Measurements from ENCODE around the gene PLCB4. TPM values are rescaled to one million over a fixed set of nuclear protein-coding genes. Genes with fewer than 3 reads are reported as not detected.

PLCB4 gene
- total RNA-seq, 1 donor from 2014 or later = 10.5 TPM

DNA sequence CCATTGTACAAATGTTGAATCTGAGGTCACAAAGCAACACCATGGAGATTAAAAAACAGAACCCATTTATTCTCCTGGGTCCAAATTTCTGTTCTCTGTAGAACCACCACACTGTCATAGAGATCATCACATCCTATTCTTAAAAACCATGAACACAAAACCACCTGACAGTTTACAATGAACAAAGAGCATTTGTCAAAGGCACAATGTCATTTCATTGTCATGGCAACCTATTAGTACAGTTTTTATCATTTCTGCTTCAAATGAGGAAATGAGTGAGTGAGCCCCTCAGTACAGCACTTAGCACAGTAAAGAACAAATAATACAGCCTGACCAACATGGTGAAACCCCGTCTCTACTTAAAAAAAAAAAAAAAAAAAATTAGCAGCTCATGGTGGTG lies 422.4 kb downstream of the PLCB4 start:
- Mint-ChIP-seq H3K36me3 (ENCODE audit: low read depth, unreplicated experiment) (no peaks in the 10 kb centered on the region), H3K27ac (ENCODE audit: unreplicated experiment) (no peak overlapping the region), H3K4me3 (ENCODE audit: unreplicated experiment) (no peak overlapping the region), H3K4me1 (ENCODE audit: unreplicated experiment) (no peaks in the 10 kb centered on the region), H3K9me3 (ENCODE audit: unreplicated experiment) (no peaks in the 10 kb centered on the region), H3K27me3 (ENCODE audit: unreplicated experiment) (peaks cover 3% of the 10 kb centered on the region)
- no peak for DNase-seq (ENCODE audit: low spot score)
- TF ChIP-seq, protein P1, sequence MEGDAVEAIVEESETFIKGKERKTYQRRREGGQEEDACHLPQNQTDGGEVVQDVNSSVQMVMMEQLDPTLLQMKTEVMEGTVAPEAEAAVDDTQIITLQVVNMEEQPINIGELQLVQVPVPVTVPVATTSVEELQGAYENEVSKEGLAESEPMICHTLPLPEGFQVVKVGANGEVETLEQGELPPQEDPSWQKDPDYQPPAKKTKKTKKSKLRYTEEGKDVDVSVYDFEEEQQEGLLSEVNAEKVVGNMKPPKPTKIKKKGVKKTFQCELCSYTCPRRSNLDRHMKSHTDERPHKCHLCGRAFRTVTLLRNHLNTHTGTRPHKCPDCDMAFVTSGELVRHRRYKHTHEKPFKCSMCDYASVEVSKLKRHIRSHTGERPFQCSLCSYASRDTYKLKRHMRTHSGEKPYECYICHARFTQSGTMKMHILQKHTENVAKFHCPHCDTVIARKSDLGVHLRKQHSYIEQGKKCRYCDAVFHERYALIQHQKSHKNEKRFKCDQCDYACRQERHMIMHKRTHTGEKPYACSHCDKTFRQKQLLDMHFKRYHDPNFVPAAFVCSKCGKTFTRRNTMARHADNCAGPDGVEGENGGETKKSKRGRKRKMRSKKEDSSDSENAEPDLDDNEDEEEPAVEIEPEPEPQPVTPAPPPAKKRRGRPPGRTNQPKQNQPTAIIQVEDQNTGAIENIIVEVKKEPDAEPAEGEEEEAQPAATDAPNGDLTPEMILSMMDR (IDR thresholded peaks at IDR 0.05; ENCODE audit: unreplicated experiment) = no peak

DNA sequence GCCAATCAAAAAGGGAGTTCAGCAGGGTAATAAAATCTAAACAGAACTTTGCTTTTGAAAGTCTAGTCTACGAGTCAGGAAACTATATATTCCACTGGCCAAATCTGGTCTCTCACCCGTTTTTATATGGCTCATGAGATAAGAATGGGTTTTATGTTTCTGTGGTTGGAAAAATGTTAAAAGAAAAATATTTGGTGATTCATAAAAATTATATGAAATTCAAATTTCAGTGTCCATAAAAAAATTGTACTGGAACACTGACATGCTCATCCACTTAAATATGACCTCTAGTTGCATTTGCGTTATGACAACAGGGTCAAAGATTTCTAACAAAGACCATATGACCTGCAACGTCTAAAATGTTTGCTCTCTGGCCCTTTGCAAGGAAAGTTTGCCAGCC lies 423.2 kb downstream of the PLCB4 start:
- Mint-ChIP-seq H3K4me1 (ENCODE audit: unreplicated experiment) (no peaks in the 10 kb centered on the region), H3K36me3 (ENCODE audit: low read depth, unreplicated experiment) (no peaks in the 10 kb centered on the region), H3K4me3 (ENCODE audit: unreplicated experiment) (no peak overlapping the region), H3K27ac (ENCODE audit: unreplicated experiment) (no peak overlapping the region), H3K27me3 (ENCODE audit: unreplicated experiment) (peaks cover 3% of the 10 kb centered on the region), H3K9me3 (ENCODE audit: unreplicated experiment) (no peaks in the 10 kb centered on the region)
- no peak for DNase-seq (ENCODE audit: low spot score)
- TF ChIP-seq, protein P1 (IDR thresholded peaks at IDR 0.05; ENCODE audit: unreplicated experiment) = no peak

DNA sequence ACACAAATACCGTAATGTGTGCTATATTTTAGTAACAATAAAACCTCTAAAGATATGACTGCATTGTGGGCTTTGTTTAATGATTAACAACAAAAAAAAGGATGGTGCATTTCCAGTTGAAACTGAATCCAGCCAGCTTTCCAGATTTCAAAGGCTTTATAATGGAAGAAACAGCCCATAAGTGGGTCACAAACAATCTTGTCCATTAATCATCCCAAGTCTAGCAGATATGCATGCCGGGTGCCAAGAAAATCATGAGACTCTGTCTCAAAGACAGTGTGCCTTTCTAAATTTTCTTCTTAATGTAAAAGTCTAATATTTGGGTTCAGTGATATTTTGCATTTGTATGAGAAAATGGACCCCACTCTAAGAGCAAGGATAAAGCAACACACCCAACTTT lies 424.9 kb downstream of the PLCB4 start:
- Mint-ChIP-seq H3K36me3 (ENCODE audit: low read depth, unreplicated experiment) (no peaks in the 10 kb centered on the region), H3K9me3 (ENCODE audit: unreplicated experiment) (no peaks in the 10 kb centered on the region), H3K27ac (ENCODE audit: unreplicated experiment) (no peak overlapping the region), H3K27me3 (ENCODE audit: unreplicated experiment) (peaks cover 3% of the 10 kb centered on the region), H3K4me3 (ENCODE audit: unreplicated experiment) (no peak overlapping the region), H3K4me1 (ENCODE audit: unreplicated experiment) (no peaks in the 10 kb centered on the region)
- TF ChIP-seq, protein P1 (IDR thresholded peaks at IDR 0.05; ENCODE audit: unreplicated experiment) = no peak
- no peak for DNase-seq (ENCODE audit: low spot score)

DNA sequence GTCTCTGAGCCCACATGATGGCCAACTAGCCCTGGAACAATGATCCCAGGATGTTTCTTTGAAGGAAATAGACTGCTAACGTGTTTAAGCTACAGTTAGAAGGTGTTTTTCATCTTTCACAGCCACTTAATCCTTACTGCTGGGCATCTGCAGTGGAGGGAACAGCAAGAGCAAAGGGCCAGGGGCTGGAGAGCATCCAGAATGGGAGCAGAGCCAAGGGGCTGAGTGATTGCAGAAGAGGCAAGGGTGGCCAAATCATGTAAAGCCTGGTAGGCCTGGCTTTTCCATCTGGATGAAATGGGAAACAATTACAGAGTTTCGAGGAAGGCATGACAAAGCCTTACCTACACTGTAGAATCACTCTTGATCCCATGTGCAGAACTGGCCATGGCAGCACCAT lies 426.8 kb downstream of the PLCB4 start:
- H3K4me1 Mint-ChIP-seq (ENCODE audit: unreplicated experiment) = no peaks in the 10 kb centered on the region
- H3K27me3 Mint-ChIP-seq (ENCODE audit: unreplicated experiment) = peaks cover 3% of the 10 kb centered on the region
- no peak overlapping the region for H3K4me3 Mint-ChIP-seq (ENCODE audit: unreplicated experiment)
- H3K36me3 Mint-ChIP-seq (ENCODE audit: low read depth, unreplicated experiment) = no peaks in the 10 kb centered on the region
- TF ChIP-seq, protein P1 (IDR thresholded peaks at IDR 0.05; ENCODE audit: unreplicated experiment) = no peak
- DNase-seq (ENCODE audit: low spot score) = no peak
- H3K27ac Mint-ChIP-seq (ENCODE audit: unreplicated experiment) = no peak overlapping the region
- no peaks in the 10 kb centered on the region for H3K9me3 Mint-ChIP-seq (ENCODE audit: unreplicated experiment)

DNA sequence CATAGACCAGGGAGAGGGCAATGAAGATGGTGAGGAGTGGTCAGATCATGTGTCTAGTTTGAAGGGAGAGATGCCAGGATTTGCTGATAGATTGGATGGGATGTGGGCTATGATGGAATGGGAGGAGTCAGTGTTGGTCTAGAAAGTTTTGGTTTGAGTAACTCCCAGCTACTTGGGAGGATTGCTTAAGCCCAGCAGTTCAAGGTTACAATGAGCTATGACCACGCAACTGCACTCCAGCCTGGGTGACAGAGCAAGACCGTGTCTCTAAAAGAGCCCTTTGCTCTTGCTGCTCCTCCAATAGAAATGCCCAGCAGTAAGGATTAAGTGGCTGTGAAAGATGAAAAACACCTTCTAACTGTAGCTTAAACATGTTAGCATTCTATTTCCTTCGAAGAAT lies 427.3 kb downstream of the PLCB4 start:
- DNase-seq (ENCODE audit: low spot score) = no peak
- Mint-ChIP-seq H3K4me1 (ENCODE audit: unreplicated experiment) (no peaks in the 10 kb centered on the region), H3K27me3 (ENCODE audit: unreplicated experiment) (peaks cover 3% of the 10 kb centered on the region), H3K4me3 (ENCODE audit: unreplicated experiment) (no peak overlapping the region), H3K27ac (ENCODE audit: unreplicated experiment) (no peak overlapping the region), H3K36me3 (ENCODE audit: low read depth, unreplicated experiment) (no peaks in the 10 kb centered on the region), H3K9me3 (ENCODE audit: unreplicated experiment) (no peaks in the 10 kb centered on the region)
- TF ChIP-seq, protein P1 (IDR thresholded peaks at IDR 0.05; ENCODE audit: unreplicated experiment) = no peak

Data from endothelial cell (in vitro differentiated cells).